HL-60 (cell line): Measurements from ENCODE around the gene ASB7.

Source experiments
- DNase-seq, 2 experiments: peaks; one replicate each; pipeline ENCODE4 v3.0.0-alpha.2; 2010 to 2020; ENCODE audit warnings: low read depth in 1 of 2, low spot score in 1 of 2
- H3K27ac ChIP-seq: fragments of 250-450 bp; sonication (Bioruptor Pico); replicated peaks from 2 replicates; pipeline ENCODE4 v1.5.1; 2020; ENCODE audit warnings: mild to moderate bottlenecking, moderate library complexity
- H3K27me3 ChIP-seq: fragments of 250-450 bp; sonication (Bioruptor Pico); 2 replicates; pipeline ENCODE4 v1.5.1; 2021; ENCODE audit warnings: mild to moderate bottlenecking, moderate library complexity; ENCODE audit not compliant: insufficient read depth, poor library complexity, severe bottlenecking
- H3K4me3 ChIP-seq: replicated peaks from 2 replicates; pipeline ENCODE4 v1.5.1; 2011; ENCODE audit warnings: mild to moderate bottlenecking, control low read depth, low read length; ENCODE audit not compliant: insufficient read depth
- GABPA ChIP-seq: IDR thresholded peaks from 2 replicates; pipeline ENCODE4 v1.6.1; 2012; ENCODE audit warnings: low read depth
- POLR2AphosphoS5 ChIP-seq: IDR thresholded peaks from 2 replicates; pipeline ENCODE4 v1.6.1; 2012; ENCODE audit warnings: low read depth
- SPI1 ChIP-seq: IDR thresholded peaks from 2 replicates; pipeline ENCODE4 v1.6.1; 2012; ENCODE audit warnings: low read depth, mild to moderate bottlenecking, borderline replicate concordance
- TF ChIP-seq, protein P1 (sequence below): IDR thresholded peaks from one replicate; pipeline ENCODE4 v1.5.1; 2011; ENCODE audit warnings: low read length, control low read depth, inconsistent platforms; ENCODE audit not compliant: insufficient read depth
- TF ChIP-seq, protein P2 (sequence below): IDR thresholded peaks from 2 replicates; pipeline ENCODE4 v1.6.1; 2012; ENCODE audit warnings: low read depth; ENCODE audit not compliant: insufficient replicate concordance

Gene ASB7

DNA sequence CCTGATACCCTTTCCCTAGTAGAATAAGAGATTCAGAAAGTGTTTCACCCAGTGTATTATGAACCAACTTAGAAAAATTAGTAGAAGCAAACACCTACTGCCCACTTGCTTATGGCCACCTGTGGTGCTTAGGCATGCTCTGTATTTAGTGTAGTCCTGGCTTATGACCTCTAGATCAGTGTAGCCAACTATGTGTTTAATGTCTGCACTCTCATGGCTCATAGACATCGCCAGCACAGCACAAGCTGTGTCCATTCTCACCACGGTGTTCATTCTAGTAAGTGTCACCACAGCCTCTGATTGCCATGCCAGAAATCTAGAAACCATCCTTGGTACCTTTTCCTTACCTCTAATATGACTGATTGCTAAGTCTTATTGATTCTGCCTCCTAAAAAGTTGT, 14.3 kb downstream of the ASB7 start:
- no peak for TF ChIP-seq SPI1
- TF ChIP-seq POLR2AphosphoS5 = no peak
- TF ChIP-seq GABPA = no peak
- TF ChIP-seq, protein P1, sequence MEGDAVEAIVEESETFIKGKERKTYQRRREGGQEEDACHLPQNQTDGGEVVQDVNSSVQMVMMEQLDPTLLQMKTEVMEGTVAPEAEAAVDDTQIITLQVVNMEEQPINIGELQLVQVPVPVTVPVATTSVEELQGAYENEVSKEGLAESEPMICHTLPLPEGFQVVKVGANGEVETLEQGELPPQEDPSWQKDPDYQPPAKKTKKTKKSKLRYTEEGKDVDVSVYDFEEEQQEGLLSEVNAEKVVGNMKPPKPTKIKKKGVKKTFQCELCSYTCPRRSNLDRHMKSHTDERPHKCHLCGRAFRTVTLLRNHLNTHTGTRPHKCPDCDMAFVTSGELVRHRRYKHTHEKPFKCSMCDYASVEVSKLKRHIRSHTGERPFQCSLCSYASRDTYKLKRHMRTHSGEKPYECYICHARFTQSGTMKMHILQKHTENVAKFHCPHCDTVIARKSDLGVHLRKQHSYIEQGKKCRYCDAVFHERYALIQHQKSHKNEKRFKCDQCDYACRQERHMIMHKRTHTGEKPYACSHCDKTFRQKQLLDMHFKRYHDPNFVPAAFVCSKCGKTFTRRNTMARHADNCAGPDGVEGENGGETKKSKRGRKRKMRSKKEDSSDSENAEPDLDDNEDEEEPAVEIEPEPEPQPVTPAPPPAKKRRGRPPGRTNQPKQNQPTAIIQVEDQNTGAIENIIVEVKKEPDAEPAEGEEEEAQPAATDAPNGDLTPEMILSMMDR = no peak
- TF ChIP-seq, protein P2, sequence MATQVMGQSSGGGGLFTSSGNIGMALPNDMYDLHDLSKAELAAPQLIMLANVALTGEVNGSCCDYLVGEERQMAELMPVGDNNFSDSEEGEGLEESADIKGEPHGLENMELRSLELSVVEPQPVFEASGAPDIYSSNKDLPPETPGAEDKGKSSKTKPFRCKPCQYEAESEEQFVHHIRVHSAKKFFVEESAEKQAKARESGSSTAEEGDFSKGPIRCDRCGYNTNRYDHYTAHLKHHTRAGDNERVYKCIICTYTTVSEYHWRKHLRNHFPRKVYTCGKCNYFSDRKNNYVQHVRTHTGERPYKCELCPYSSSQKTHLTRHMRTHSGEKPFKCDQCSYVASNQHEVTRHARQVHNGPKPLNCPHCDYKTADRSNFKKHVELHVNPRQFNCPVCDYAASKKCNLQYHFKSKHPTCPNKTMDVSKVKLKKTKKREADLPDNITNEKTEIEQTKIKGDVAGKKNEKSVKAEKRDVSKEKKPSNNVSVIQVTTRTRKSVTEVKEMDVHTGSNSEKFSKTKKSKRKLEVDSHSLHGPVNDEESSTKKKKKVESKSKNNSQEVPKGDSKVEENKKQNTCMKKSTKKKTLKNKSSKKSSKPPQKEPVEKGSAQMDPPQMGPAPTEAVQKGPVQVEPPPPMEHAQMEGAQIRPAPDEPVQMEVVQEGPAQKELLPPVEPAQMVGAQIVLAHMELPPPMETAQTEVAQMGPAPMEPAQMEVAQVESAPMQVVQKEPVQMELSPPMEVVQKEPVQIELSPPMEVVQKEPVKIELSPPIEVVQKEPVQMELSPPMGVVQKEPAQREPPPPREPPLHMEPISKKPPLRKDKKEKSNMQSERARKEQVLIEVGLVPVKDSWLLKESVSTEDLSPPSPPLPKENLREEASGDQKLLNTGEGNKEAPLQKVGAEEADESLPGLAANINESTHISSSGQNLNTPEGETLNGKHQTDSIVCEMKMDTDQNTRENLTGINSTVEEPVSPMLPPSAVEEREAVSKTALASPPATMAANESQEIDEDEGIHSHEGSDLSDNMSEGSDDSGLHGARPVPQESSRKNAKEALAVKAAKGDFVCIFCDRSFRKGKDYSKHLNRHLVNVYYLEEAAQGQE = no peak
- Histone ChIP-seq H3K27me3 (no peaks in the 10 kb centered on the region), H3K4me3 (no peak overlapping the region), H3K27ac (no peak overlapping the region)
- DNase-seq = no peak

DNA sequence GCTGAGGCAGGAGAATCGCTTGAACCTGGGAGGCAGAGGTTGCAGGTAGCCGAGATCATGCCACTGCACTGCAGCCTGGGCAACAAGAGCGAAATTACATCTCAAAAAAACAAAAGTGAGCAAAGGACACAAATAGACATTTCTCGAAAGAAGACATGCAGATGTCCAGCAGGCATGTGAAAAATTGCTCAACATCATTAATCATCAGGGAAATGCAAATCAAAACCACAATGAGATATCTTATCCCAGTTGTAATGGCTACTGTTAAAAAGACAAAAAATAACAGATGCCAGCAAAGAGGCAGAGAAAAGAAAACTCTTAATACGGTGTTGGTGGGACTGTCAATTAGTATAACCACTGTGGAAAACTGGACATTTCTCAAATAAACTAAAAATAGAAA, 20.9 kb downstream of the ASB7 start:
- no peak overlapping the region for H3K4me3 ChIP-seq
- H3K27me3 ChIP-seq = no peaks in the 10 kb centered on the region
- no peak for DNase-seq
- H3K27ac ChIP-seq = no peak overlapping the region
- TF ChIP-seq, protein P2 = no peak
- no peak for TF ChIP-seq SPI1
- no peak for TF ChIP-seq POLR2AphosphoS5
- TF ChIP-seq, protein P1 = no peak
- TF ChIP-seq GABPA = no peak

DNA sequence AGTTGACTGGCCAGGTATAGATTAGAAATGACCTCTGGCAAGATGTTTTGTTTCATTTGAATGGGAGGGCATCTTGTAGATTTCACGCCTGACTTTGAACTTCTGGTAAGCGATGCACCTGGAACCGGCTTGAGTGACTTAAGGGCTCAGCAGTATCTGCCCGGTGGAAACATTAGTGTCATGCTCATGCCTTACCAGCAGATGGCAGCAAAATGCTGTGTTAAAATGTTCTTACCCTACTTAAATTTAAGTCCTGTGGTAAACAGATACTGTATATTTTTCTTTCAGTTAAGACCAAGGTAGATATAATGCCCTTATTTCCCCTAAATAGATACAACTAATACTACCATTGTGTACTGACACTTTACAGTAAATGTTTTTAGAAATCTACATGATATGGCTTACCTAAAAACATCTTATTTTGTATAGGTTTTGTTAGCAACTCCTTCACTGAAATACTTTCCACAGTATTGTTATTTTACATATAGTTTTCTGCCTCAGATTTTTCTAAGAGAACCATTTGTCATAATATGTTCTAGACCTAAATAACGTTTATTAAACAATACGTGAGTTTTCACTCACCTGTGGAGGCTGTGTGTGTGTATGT, 25.5 kb downstream of the ASB7 start:
- no peak overlapping the region for H3K27ac ChIP-seq
- peak; percentile 53 to 67 for DNase-seq
- H3K27me3 ChIP-seq = no peaks in the 10 kb centered on the region
- H3K4me3 ChIP-seq = no peak overlapping the region
- no peak for TF ChIP-seq SPI1
- TF ChIP-seq, protein P1 = peak; percentile 68

DNA sequence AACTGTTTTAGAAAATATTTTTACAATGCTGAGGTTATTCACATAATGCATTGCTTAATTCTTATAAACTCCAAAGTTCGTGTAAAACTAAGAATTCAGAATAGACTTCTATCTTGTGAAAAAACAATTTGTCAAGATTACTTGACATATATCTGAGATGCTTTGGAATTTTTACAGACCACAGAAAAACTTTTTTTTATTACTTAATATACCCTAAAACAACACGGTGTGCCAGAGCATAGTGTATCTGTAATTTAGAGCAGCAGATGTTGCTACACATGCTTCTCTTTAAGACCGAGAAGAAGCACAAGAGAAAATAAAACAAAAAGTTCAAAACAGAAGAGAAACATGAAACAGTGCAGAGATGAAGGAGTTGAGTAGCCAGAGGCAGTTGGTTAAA, 26.4 kb downstream of the ASB7 start:
- DNase-seq = no peak
- no peak for TF ChIP-seq GABPA
- TF ChIP-seq, protein P2 = no peak
- TF ChIP-seq SPI1 = no peak
- H3K27ac ChIP-seq = no peak overlapping the region
- H3K27me3 ChIP-seq = no peaks in the 10 kb centered on the region
- no peak overlapping the region for H3K4me3 ChIP-seq
